Astrocyte (in vitro differentiated cells and primary cell): Measurements from ENCODE around the gene SPATA31A6. TPM values are rescaled to one million over a fixed set of nuclear protein-coding genes. Genes with fewer than 3 reads are reported as not detected.
"Not testable (repeated sequence)": the region's sequence is repeated elsewhere in the genome, so short reads cannot be mapped to it uniquely, and the experiment has no call there.

Experiments
- DNase-seq: peaks from one replicate; pipeline ENCODE4 v3.0.0-alpha.2; 2010; ENCODE audit warnings: low read depth
- FAIRE-seq: peaks from 2 replicates; lab custom pipeline; 2011; peaks lifted over from hg19 to GRCh38; lab: Jason Lieb, UNC
- H2AFZ ChIP-seq: 2 replicates; pipeline ENCODE4 v1.6.0; 2012; ENCODE audit warnings: low read depth, low read length, inconsistent platforms
- H3K27ac ChIP-seq: 2 replicates; pipeline ENCODE4 v1.5.1; 2011; ENCODE audit warnings: low read depth, low read length, inconsistent platforms
- H3K27me3 ChIP-seq: 2 replicates; pipeline ENCODE4 v1.6.0; 2011; ENCODE audit warnings: low read length, inconsistent platforms; ENCODE audit not compliant: insufficient read depth
- H3K36me3 ChIP-seq: 2 replicates; pipeline ENCODE4 v1.5.1; 2011; ENCODE audit warnings: low read length, inconsistent platforms; ENCODE audit not compliant: insufficient read depth
- H3K4me1 ChIP-seq: 2 replicates; pipeline ENCODE4 v1.5.1; 2011; ENCODE audit warnings: low read length, inconsistent platforms; ENCODE audit not compliant: insufficient read depth
- H3K4me2 ChIP-seq: 2 replicates; pipeline ENCODE4 v1.6.0; 2012; ENCODE audit warnings: low read length, inconsistent platforms
- H3K4me3 ChIP-seq: 2 replicates; pipeline ENCODE4 v1.5.1; 2011; ENCODE audit warnings: low read depth, mild to moderate bottlenecking, low read length, inconsistent platforms; ENCODE audit not compliant: insufficient read depth
- H3K79me2 ChIP-seq: 2 replicates; pipeline ENCODE4 v1.6.0; 2012; ENCODE audit warnings: mild to moderate bottlenecking, low read length, inconsistent platforms; ENCODE audit not compliant: insufficient read depth
- H3K9ac ChIP-seq: 2 replicates; pipeline ENCODE4 v1.6.0; 2012; ENCODE audit warnings: mild to moderate bottlenecking, low read length, inconsistent platforms
- H3K9me3 ChIP-seq: 2 replicates; pipeline ENCODE4 v1.5.1; 2012; ENCODE audit warnings: low read depth, mild to moderate bottlenecking, low read length, inconsistent platforms; ENCODE audit not compliant: insufficient read depth
- H4K20me1 ChIP-seq: 2 replicates; pipeline ENCODE4 v1.6.0; 2012; ENCODE audit warnings: low read length, inconsistent platforms; ENCODE audit not compliant: insufficient read depth
- H3K27ac Mint-ChIP-seq: one replicate; pipeline ENCODE4 v1.8.0; 2021; ENCODE audit warnings: mild to moderate bottlenecking, mixed read lengths; ENCODE audit not compliant: unreplicated experiment
- H3K27me3 Mint-ChIP-seq: one replicate; pipeline ENCODE4 v1.8.0; 2021; ENCODE audit warnings: low read depth, mixed read lengths; ENCODE audit not compliant: unreplicated experiment
- H3K36me3 Mint-ChIP-seq: one replicate; pipeline ENCODE4 v1.8.0; 2021; ENCODE audit warnings: low read depth, mixed read lengths; ENCODE audit not compliant: unreplicated experiment
- H3K4me1 Mint-ChIP-seq: one replicate; pipeline ENCODE4 v1.8.0; 2021; ENCODE audit warnings: low read depth, mixed read lengths; ENCODE audit not compliant: unreplicated experiment
- H3K4me3 Mint-ChIP-seq: one replicate; pipeline ENCODE4 v1.8.0; 2021; ENCODE audit warnings: mild to moderate bottlenecking, moderate library complexity, mixed read lengths; ENCODE audit not compliant: unreplicated experiment
- H3K9me3 Mint-ChIP-seq: one replicate; pipeline ENCODE4 v1.8.0; 2021; ENCODE audit warnings: mild to moderate bottlenecking, mixed read lengths; ENCODE audit not compliant: unreplicated experiment
- total RNA-seq: library from RNA; stranded (reverse); gene quantifications from 2 replicates; pipeline ENCODE4 v1.2.1, GENCODE V29; 2021

Gene SPATA31A6
- total RNA-seq, 1 donor from 2014 or later: not detected

DNA sequence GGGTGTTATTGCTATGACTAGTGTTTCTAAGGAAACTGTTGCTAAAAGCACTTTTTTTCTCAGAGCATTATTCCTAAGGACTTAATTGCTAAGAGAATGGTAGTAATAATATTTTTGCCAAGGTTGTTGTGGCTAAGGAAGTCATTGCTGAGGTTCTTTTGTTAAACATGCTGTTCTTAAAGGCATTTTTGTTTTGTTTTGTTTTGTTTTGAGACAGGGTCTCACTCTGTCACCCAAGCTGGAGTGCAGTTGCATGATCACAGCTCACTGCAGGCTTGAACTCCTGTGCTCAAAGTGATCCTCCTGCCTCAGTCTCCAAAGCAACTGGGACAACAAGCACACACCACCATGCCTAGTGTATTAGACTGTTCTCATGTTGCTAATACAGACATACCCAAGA is 51.2 kb downstream of the SPATA31A6 start:
- not testable (repeated sequence) for H3K9me3 Mint-ChIP-seq, H3K79me2 ChIP-seq, H3K4me3 ChIP-seq, DNase-seq, FAIRE-seq, H3K36me3 Mint-ChIP-seq, H3K27me3 Mint-ChIP-seq, H3K9ac ChIP-seq, H3K4me3 Mint-ChIP-seq, H3K27me3 ChIP-seq, H3K36me3 ChIP-seq, H3K4me2 ChIP-seq, H3K4me1 Mint-ChIP-seq, H2AFZ ChIP-seq, H3K9me3 ChIP-seq, H3K27ac Mint-ChIP-seq, H3K4me1 ChIP-seq, H4K20me1 ChIP-seq, H3K27ac ChIP-seq

GRCh38 chr9:42235352-42235991 is 52.0 kb downstream of the SPATA31A6 start:
- not testable (repeated sequence) for H3K27me3 ChIP-seq, FAIRE-seq, H3K4me2 ChIP-seq, H3K4me1 ChIP-seq, H3K36me3 Mint-ChIP-seq, H3K4me1 Mint-ChIP-seq, H3K27me3 Mint-ChIP-seq, H3K36me3 ChIP-seq, H3K27ac ChIP-seq, DNase-seq, H3K4me3 Mint-ChIP-seq, H3K9me3 ChIP-seq, H3K27ac Mint-ChIP-seq, H2AFZ ChIP-seq, H3K4me3 ChIP-seq, H3K79me2 ChIP-seq, H4K20me1 ChIP-seq, H3K9me3 Mint-ChIP-seq, H3K9ac ChIP-seq

DNA sequence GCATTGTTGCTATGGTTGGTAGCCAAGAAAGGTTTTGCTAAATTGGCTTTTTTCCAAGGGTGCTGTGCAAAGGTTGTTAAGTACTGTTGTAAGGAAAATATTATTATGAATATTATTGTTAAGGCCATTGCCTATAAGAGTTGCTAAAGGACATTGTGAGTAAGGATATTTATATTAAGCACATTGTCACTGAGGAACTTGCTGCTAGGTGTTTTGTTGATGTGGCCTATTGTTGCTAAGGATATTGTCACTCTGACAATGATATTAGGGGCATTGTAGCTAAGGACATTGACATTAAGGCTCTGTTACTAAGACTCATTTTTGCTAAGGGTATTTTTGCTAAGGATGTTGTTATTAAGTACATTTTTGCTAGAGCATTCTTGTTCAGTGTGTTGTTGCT is 52.6 kb downstream of the SPATA31A6 start:
- not testable (repeated sequence) for H3K4me3 ChIP-seq, H3K4me3 Mint-ChIP-seq, H3K36me3 Mint-ChIP-seq, H3K36me3 ChIP-seq, H3K9ac ChIP-seq, DNase-seq, H3K27ac Mint-ChIP-seq, H3K9me3 ChIP-seq, H3K4me1 Mint-ChIP-seq, H3K4me2 ChIP-seq, H3K79me2 ChIP-seq, H3K27me3 Mint-ChIP-seq, FAIRE-seq, H2AFZ ChIP-seq, H4K20me1 ChIP-seq, H3K4me1 ChIP-seq, H3K27ac ChIP-seq, H3K9me3 Mint-ChIP-seq, H3K27me3 ChIP-seq

GRCh38 chr9:42237381-42237780 is 53.9 kb downstream of the SPATA31A6 start:
- not testable (repeated sequence) for H3K36me3 Mint-ChIP-seq, FAIRE-seq, H3K4me1 ChIP-seq, DNase-seq, H3K4me3 ChIP-seq, H3K4me2 ChIP-seq, H2AFZ ChIP-seq, H3K79me2 ChIP-seq, H3K27me3 Mint-ChIP-seq, H3K36me3 ChIP-seq, H3K9ac ChIP-seq, H3K9me3 ChIP-seq, H3K27ac Mint-ChIP-seq, H4K20me1 ChIP-seq, H3K4me3 Mint-ChIP-seq, H3K27me3 ChIP-seq, H3K27ac ChIP-seq, H3K4me1 Mint-ChIP-seq, H3K9me3 Mint-ChIP-seq

DNA sequence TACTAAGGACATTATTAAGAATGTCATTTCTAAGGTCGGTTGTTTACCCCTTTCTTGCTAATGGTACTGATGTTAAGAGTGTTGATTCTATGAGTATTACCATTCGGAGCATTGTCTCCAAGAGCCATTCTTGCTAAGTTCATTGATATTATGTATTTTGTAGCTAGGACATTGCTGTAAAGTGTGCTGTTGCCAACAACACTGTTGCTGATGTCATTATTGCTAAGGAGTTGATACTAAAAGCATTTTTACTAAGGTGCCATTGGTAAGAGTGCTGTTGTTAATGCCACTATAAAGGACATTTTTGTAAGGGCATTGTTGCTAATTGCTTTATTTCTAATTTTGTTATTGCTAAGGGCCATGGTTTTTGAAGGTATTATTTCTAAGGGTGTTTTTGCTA is 55.4 kb downstream of the SPATA31A6 start:
- H3K4me1 ChIP-seq, H3K4me1 Mint-ChIP-seq, H3K4me2 ChIP-seq, H3K9me3 Mint-ChIP-seq, H3K36me3 Mint-ChIP-seq, H3K4me3 ChIP-seq, H3K27ac ChIP-seq, H3K9ac ChIP-seq, H4K20me1 ChIP-seq, H3K27me3 ChIP-seq, H3K27ac Mint-ChIP-seq, H3K9me3 ChIP-seq, FAIRE-seq, H3K36me3 ChIP-seq, H3K4me3 Mint-ChIP-seq, H3K27me3 Mint-ChIP-seq, DNase-seq, H2AFZ ChIP-seq, H3K79me2 ChIP-seq: not testable (repeated sequence)
